Mucosa of gallbladder (tissue), 1 donor: ENCODE data around the gene LRPPRC. TPM values are rescaled to one million over a fixed set of nuclear protein-coding genes. Genes with fewer than 3 reads are reported as not detected.

ENCODE experiments used
- total RNA-seq: library from RNA; stranded (reverse); gene quantifications from one replicate; pipeline ENCODE4 v1.2.1, GENCODE V29; 2021
- donor health status: DM: no; HTN: no; CAD: no.

LRPPRC gene
- total RNA-seq, 1 donor from 2014 or later = 60.7 TPM

Other genes starting within 250 kb of the LRPPRC start
- 26.2 TPM for gene DYNC2LI1, start 221.9 kb downstream of the LRPPRC start, total RNA-seq
- gene ABCG5, start 157.2 kb downstream of the LRPPRC start, total RNA-seq = 3.1 TPM
- 2.6 TPM for gene ABCG8, start 157.0 kb downstream of the LRPPRC start, total RNA-seq
- 47.2 TPM for gene PPM1B, start 172.9 kb upstream of the LRPPRC start, total RNA-seq